GM13976 (cell line): ENCODE results near the gene GPR84.

Experiments
- DNase-seq: peaks from one replicate; pipeline ENCODE4 v3.0.0; 2012; ENCODE audit warnings: low spot score
- in situ Hi-C: fragments of 300-500 bp; cut with MboI; formaldehyde crosslinking; loops from one replicate; pipeline ENCODE4 v1.12.0; 2022; ENCODE audit warnings: low sequenced_read_pairs, mixed read lengths, inconsistent platforms; ENCODE audit not compliant: unreplicated experiment
- TF ChIP-seq, protein P1 (sequence below): IDR thresholded peaks from 2 replicates; pipeline ENCODE4 v1.5.1; 2012; ENCODE audit warnings: borderline replicate concordance, mild to moderate bottlenecking; ENCODE audit not compliant: insufficient read depth; ENCODE audit errors: extremely low read depth, missing control alignments, control extremely low read depth

GPR84 gene

DNA sequence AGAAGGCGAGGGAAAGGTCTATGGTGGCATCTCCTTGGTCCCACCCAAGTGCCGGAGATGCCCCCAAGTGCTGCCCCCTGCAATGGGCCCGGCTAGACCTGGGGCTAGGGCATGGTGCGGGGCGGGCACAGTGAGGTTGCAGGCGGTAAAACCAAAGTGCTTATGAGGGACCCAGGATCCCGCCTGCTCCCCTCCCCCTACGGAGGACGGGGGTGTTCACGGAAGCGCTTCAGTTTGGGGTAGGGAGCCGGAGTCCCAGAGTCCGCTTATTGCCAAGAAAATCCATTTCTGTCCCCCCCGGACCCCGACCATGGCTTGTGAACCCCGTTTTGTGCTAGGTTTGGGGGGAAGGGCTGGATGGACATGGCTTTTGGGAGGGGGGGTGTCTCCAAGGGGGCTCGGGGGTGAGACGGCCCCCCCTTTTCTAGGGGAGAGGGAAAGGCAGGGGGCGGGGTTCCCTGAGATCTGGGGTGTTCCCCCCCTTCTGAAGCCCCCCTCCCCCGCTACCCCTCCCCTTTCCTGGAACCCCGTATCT, 5.4 kb upstream of the GPR84 start:
- in situ Hi-C loops, result loop anchor here (5.0 to 10.0 kb wide), 2 partner anchors 75 to 152 kb away; no protein-coding TSS in a partner anchor
- TF ChIP-seq, protein P1, sequence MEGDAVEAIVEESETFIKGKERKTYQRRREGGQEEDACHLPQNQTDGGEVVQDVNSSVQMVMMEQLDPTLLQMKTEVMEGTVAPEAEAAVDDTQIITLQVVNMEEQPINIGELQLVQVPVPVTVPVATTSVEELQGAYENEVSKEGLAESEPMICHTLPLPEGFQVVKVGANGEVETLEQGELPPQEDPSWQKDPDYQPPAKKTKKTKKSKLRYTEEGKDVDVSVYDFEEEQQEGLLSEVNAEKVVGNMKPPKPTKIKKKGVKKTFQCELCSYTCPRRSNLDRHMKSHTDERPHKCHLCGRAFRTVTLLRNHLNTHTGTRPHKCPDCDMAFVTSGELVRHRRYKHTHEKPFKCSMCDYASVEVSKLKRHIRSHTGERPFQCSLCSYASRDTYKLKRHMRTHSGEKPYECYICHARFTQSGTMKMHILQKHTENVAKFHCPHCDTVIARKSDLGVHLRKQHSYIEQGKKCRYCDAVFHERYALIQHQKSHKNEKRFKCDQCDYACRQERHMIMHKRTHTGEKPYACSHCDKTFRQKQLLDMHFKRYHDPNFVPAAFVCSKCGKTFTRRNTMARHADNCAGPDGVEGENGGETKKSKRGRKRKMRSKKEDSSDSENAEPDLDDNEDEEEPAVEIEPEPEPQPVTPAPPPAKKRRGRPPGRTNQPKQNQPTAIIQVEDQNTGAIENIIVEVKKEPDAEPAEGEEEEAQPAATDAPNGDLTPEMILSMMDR, result no peak
- no peak for DNase-seq

DNA sequence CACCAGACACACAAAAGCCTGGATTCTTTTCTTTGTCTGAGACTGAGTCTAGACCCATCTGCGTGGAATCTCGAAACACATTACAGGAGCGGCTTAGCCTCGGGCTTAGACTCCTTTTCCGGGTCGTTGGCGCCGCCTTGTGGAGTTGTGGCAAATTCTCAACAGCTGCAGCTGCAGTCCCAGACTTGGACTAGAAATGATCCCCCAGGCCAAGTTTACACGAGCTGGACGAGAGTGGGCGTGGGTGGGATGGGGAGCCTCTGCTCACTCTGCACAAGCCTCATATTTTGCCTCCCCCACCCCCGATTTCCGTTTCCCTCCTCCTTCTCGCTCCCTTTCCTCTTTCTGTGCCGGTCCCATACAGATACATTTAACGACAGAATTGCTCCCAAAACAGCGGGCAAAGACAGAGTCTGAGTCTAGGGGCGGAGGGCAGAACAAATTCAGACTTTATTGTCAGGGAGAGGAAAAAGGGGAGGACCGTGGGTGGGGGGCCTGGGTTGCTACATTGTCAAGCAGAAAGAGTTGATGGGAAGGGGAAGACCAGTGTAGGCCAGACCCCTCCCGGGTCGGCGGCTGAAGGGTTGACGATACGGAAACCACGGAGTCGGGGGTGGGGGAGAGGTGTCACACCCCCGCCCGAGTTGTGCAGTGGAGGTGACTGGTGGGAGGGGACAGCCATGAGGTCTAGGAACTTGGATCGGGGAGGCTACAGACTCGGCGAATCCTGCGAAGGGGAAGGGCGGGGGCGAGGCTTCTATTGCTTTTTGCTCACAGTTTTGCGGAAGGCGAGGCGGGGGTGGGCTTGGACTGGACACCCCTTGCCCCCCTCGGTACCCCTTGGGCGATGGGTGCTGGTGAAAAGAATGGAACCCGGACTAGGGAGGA, 4.7 kb upstream of the GPR84 start:
- TF ChIP-seq, protein P1, result peak; percentile 85
- in situ Hi-C loops, result loop anchor here (10.0 kb wide), 1 partner anchor 74 kb away; no protein-coding TSS in a partner anchor

DNA sequence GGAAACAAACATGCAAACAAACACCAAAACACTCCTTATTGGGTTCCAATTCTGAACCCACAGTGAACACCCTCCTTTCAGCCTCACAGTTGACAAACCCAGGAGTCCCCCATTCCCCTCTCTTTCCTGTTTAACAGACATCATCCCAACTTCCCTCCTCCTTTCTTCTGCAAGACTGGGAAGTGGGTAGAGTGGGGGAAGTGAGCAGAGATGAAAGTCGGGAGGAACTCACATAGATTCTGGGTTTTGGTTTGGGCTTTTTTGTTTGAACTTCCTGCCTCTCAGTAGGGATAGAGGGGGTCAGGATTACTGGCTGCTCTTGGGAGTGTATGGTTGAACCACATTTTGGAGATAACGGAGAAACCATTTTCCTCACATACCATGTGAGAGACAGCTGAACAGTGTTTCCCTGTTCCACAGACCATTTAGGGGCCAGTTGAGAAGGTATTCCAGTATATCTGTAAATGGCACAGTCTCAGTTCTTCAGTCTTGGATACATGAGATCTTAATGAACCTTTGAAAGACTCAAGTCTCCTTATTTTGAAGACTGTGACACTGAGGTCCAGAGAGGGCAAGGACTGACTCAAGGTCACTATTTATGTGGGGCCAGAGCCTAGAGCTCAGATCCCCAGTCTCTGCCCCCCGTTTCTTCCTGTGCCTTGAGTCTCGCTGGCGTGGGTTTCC, 3.9 kb upstream of the GPR84 start:
- in situ Hi-C loops, result loop anchor here (10.0 kb wide), 1 partner anchor 73 kb away; no protein-coding TSS in a partner anchor

More for the DNA sequence above, 4.7 kb upstream of the GPR84 start:
- peak; percentile 86 for DNase-seq

DNA sequence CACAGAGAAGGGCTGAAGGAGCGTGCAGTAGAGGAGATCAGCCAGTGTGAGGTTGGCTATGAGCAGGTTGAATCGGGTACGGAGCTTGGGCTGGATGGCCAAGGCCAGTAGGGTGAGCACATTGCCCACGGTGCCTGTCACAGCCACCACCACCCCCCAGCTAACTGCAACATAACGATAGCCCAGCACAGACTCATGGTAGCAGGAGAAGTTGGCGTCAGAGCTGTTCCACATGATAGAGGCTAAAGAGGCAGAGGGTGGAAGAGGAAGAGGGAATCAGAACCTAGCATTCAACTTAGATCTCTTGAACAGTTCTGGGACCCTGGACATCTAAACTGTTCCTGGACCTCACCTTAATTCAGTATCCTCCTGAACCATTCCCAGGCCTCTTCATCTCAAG, 668 bp downstream of the GPR84 start:
- TF ChIP-seq, protein P1, result no peak
- in situ Hi-C loops, result loop anchor here (10.0 kb wide), 1 partner anchor 69 kb away; no protein-coding TSS in a partner anchor
- DNase-seq, result no peak

More for the DNA sequence above, 3.9 kb upstream of the GPR84 start:
- DNase-seq, result no peak
- TF ChIP-seq, protein P1, result no peak

DNA sequence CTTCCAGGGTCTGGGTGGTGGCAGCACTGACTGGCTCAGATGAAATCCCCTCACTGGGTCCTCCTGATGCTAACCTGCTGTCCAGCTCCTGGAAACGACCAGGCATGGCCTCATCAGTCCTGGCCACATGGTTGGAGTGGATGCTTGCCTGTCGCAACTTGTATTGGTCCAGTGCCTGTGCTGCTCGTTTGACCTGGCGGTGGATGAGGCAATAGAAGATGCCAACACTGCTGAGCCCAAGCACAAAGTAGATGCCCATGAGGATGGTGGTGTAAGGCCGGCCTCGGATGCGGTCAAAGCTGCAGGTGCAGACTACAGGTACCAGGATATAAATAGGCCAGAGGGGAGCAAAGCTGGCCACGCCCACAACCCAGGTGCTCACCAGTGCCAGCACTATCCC, 1.2 kb downstream of the GPR84 start:
- in situ Hi-C loops, result loop anchor here (10.0 kb wide), 1 partner anchor 68 kb away; no protein-coding TSS in a partner anchor
- no peak for DNase-seq
- TF ChIP-seq, protein P1, result no peak

DNA sequence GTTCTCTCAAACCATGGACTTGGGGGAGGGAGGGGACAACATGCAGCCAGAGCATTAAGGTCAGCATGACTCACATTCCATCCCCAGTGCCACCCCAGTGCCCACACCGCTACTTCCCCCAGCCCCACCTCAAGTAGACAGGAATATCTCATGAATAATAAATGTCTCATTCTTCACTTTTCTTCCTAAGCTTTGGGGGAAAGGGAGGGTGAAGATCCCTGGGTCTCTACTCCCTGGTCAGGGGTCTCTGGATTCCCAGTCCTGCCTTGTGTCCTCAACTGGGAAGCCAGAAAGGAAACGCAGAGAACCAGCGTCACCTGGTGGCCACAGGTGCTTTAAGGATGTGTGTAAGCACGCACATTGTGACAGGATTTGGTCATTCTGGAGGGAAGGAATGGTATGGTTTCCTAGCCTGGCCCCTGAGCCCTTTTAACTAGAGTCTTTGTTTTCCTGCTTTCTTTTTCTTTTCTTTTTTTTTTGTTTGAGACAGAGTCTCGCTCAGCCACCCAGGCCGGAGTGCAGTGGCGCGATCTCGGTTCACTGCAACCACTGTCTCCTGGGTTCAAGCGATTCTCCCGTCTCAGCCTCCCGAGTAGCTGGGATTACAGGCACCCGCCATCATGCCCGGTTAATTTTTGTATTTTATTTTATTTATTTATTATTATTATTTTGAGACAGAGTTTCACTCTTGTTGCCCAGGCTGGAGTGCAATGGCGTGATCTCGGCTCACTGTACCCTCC, 3.4 kb downstream of the GPR84 start:
- in situ Hi-C loops, result loop anchor here (10.0 kb wide), 1 partner anchor 66 kb away; no protein-coding TSS in a partner anchor
- TF ChIP-seq, protein P1, result peak; percentile 89
- DNase-seq, result peak; percentile 59
